ENCODE data around the gene SCN2B. TPM values are rescaled to one million over a fixed set of nuclear protein-coding genes. Genes with fewer than 3 reads are reported as not detected.
A peak's percentile ranks its signal among the peaks of the same experiment; 100 is the strongest.

SCN2B gene
- total and polyA plus RNA-seq, 10 donors, result 0.02 to 0.15 (median 0.04) TPM; not detected in 4

DNA sequence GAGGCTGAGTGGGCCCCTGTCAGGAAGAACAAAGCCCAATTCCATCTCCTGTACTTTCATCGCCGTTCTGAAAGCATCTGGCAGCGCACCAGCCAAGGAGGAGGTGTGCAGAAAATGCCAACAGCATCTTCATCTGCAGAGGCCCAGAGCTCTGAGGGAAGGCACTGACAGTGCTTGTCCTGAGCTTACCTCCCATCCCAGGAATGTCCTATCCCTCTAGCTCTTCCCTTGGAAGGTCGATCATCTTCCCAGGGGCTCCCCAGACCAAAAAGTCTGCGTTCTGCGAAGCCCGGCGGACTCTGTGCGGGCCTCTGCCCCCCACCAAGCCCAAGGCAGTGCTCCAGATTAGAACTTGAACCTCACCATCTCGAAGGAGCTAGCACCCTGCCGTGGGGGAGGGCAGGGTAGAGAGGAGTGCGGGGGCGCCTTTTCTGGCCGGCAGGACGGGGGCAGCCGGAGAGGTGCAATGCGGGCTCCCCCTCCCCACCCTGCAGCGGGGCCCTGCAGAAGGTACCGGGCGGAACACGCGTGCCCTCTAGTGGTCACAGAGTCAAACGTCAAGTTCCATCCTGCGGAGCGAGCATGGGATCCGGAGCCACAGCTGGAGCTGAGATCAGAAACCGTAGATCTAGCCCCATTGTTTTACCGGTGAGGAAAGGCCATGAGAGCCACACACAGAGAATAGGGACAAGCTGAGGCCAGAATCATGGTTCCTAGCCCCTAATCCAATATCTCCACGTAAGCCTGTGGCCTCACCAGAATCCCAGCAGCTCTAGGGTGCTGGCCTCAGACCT lies 5.0 kb downstream of the SCN2B start:
- TF ChIP-seq CTCF (IDR thresholded peaks at IDR 0.05 in 8 of 11, conservative IDR thresholded peaks at IDR 0.05 in 3 of 11) (peak; percentile 58 to 95 (median 83)), POLR2AphosphoS5 (IDR thresholded peaks at IDR 0.05) (no peak), POLR2A (IDR thresholded peaks at IDR 0.05) (no peak)
- H3K27ac ChIP-seq, result no peak overlapping the region
- H3K4me1 ChIP-seq, result peaks cover 0 to 11% (median 7%) of the 10 kb centered on the region in 6 donors
- H3K9me3 ChIP-seq, result no peaks in the 10 kb centered on the region
- H3K36me3 ChIP-seq, result no peaks in the 10 kb centered on the region
- no peak overlapping the region for H3K4me3 ChIP-seq
- DNase-seq, result peak; percentile 91
- H3K27me3 ChIP-seq (replicated peaks in 1 of 7), result peaks cover 0 to 62% (median 3%) of the 10 kb centered on the region in 7 donors
- WGBS, 5 donors, result 11 to 16% (median 13%) methylated on average over 16 to 29 of the region's 29 CpGs
- intact Hi-C loops (cut with DNase I; ENCODE audit: low total_unique reads), result no loop called here

DNA sequence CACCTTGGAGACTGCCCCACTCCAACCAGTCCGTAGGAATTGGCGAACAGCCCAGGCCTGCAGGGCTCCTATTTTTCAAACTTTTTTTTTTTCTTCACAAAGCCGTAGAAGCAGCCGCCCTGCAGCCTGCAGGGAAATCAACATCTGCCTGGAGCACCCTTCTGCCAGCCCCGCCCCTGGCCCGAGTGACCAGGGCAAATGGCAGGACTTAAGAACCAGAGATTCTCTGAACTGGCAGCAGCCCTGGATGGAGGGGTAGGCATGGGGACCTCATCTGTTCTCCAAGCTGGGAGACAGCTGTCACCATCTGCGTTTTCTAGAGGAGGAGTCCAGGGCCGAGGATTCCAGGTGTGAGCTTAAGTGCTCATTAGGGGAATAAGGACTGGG lies 5.6 kb downstream of the SCN2B start:
- intact Hi-C loops (cut with DNase I; ENCODE audit: low total_unique reads), result no loop called here
- WGBS, 5 donors, result 56 to 78% (median 75%) methylated on average over 8 of the region's 8 CpGs
- DNase-seq, result no peak

GRCh38 chr11:118170231-118170630 lies 6.2 kb downstream of the SCN2B start:
- H3K4me1 ChIP-seq, result peaks cover 0 to 11% (median 7%) of the 10 kb centered on the region in 6 donors
- H3K27me3 ChIP-seq (replicated peaks in 1 of 7), result peaks cover 0 to 63% (median 3%) of the 10 kb centered on the region in 7 donors
- no peaks in the 10 kb centered on the region for H3K36me3 ChIP-seq
- 75 to 86% (median 83%) methylated on average over 9 of the region's 9 CpGs for WGBS, 5 donors
- DNase-seq, result no peak
- no peak for TF ChIP-seq POLR2A (IDR thresholded peaks at IDR 0.05)
- no peak for TF ChIP-seq CTCF (IDR thresholded peaks at IDR 0.05 in 8 of 11, conservative IDR thresholded peaks at IDR 0.05 in 3 of 11)
- TF ChIP-seq POLR2AphosphoS5 (IDR thresholded peaks at IDR 0.05), result no peak
- H3K4me3 ChIP-seq, result no peak overlapping the region
- no peak overlapping the region for H3K27ac ChIP-seq
- intact Hi-C loops (cut with DNase I; ENCODE audit: low total_unique reads), result no loop called here
- H3K9me3 ChIP-seq, result no peaks in the 10 kb centered on the region

More for the DNA sequence above, 5.6 kb downstream of the SCN2B start:
- Histone ChIP-seq H3K27ac (no peak overlapping the region), H3K4me1 (peaks cover 0 to 11% (median 7%) of the 10 kb centered on the region in 6 donors), H3K27me3 (replicated peaks in 1 of 7) (peaks cover 0 to 64% (median 3%) of the 10 kb centered on the region in 7 donors), H3K36me3 (no peaks in the 10 kb centered on the region), H3K9me3 (no peaks in the 10 kb centered on the region), H3K4me3 (no peak overlapping the region)
- TF ChIP-seq POLR2A (IDR thresholded peaks at IDR 0.05) (no peak), POLR2AphosphoS5 (IDR thresholded peaks at IDR 0.05) (no peak), CTCF (IDR thresholded peaks at IDR 0.05 in 8 of 11, conservative IDR thresholded peaks at IDR 0.05 in 3 of 11) (no peak)
